ENCODE data around the gene GGTA1.

The GGTA1 gene

GRCh38 chr9:121452085-121452484 is 47.6 kb downstream of the GGTA1 start:
- Histone ChIP-seq H3K4me3 (ENCODE audit: insufficient read depth, low read length, poor library complexity, severe bottlenecking) (no peak overlapping the region), H3K9ac (ENCODE audit: low read length) (no peak overlapping the region), H3K4me2 (ENCODE audit: low read depth, low read length, poor library complexity, severe bottlenecking) (no peak overlapping the region), H3K79me2 (ENCODE audit: insufficient read depth, low read length) (no peaks in the 10 kb centered on the region), H3K9me2 (replicated peaks; ENCODE audit: insufficient read depth, low read length) (no peaks in the 10 kb centered on the region), H3K27ac (ENCODE audit: low read depth, low read length) (no peak overlapping the region), H3K27me3 (ENCODE audit: low read length) (no peaks in the 10 kb centered on the region), H3K36me3 (ENCODE audit: low read length) (no peaks in the 10 kb centered on the region), H3K9me3 (ENCODE audit: insufficient read depth, low read length) (no peaks in the 10 kb centered on the region), H4K20me1 (ENCODE audit: low read depth, low read length) (no peaks in the 10 kb centered on the region), H2AFZ (ENCODE audit: low read depth, low read length, severe bottlenecking) (no peak overlapping the region), H3F3A (ENCODE audit: insufficient read depth) (no peaks in the 10 kb centered on the region)
- TF ChIP-seq CTCF (IDR thresholded peaks at IDR 0.05; ENCODE audit: insufficient read depth, low read length, poor library complexity, severe bottlenecking) (no peak), EZH2phosphoT487 (conservative IDR thresholded peaks at IDR 0.05; ENCODE audit: low read length) (no peak)

DNA sequence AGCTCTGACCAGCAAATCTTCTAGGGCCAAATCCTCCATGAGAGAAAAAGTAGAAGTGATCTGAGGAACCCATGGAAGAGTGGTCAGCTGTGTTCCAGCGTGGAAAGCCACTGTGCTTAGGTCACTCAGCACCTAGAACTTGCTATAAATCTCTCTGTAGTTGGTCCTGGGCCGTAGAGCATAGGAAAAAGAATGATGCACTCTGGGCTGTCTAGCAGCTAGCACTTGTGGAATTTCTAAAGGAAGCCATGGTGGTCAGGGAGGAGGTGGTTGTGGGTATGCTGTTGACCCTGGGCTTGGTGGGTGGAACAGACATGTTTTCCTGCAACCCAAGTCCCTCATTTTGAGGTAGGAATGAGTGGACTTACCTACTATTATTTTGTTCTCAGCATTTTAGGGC is 48.1 kb downstream of the GGTA1 start:
- Histone ChIP-seq H3K9me3 (ENCODE audit: insufficient read depth, low read length) (no peaks in the 10 kb centered on the region), H3K4me2 (ENCODE audit: low read depth, low read length, poor library complexity, severe bottlenecking) (no peak overlapping the region), H3K27me3 (ENCODE audit: low read length) (no peaks in the 10 kb centered on the region)

DNA sequence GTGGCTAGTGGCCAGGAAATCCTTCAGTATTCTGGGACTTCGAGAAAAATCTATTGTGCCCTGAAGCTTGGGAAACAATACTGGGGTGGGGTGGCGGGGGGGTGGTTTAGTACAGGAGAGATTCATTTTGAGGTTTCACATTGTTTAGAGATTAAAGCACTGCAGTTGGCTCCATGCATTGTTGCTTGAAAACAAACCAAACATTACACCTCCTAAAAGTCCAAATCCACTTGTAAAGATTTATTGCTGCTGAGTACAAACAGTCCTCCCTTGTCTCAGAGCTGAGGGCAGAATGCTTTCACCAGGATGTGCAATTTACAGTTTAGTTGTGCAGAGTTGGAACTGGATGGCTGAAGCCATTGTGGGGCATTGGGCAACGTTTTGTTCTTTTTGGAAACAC is 49.4 kb downstream of the GGTA1 start:
- H3K9ac ChIP-seq (ENCODE audit: low read length): no peak overlapping the region
- no peak overlapping the region for H3K27ac ChIP-seq (ENCODE audit: low read depth, low read length)
- no peaks in the 10 kb centered on the region for H3K36me3 ChIP-seq (ENCODE audit: low read length)
- no peak overlapping the region for H3K4me2 ChIP-seq (ENCODE audit: low read depth, low read length, poor library complexity, severe bottlenecking)
- H3K9me3 ChIP-seq (ENCODE audit: insufficient read depth, low read length): no peaks in the 10 kb centered on the region
- H2AFZ ChIP-seq (ENCODE audit: low read depth, low read length, severe bottlenecking): no peak overlapping the region
- no peaks in the 10 kb centered on the region for H3F3A ChIP-seq (ENCODE audit: insufficient read depth)
- no peaks in the 10 kb centered on the region for H4K20me1 ChIP-seq (ENCODE audit: low read depth, low read length)
- no peak overlapping the region for H3K4me3 ChIP-seq (ENCODE audit: insufficient read depth, low read length, poor library complexity, severe bottlenecking)
- no peaks in the 10 kb centered on the region for H3K27me3 ChIP-seq (ENCODE audit: low read length)
- TF ChIP-seq EZH2phosphoT487 (conservative IDR thresholded peaks at IDR 0.05; ENCODE audit: low read length): no peak
- no peak for TF ChIP-seq CTCF (IDR thresholded peaks at IDR 0.05; ENCODE audit: insufficient read depth, low read length, poor library complexity, severe bottlenecking)
- H3K9me2 ChIP-seq (replicated peaks; ENCODE audit: insufficient read depth, low read length): no peaks in the 10 kb centered on the region
- no peaks in the 10 kb centered on the region for H3K79me2 ChIP-seq (ENCODE audit: insufficient read depth, low read length)

More for the DNA sequence above, 48.1 kb downstream of the GGTA1 start:
- Histone ChIP-seq H3F3A (ENCODE audit: insufficient read depth) (no peaks in the 10 kb centered on the region), H2AFZ (ENCODE audit: low read depth, low read length, severe bottlenecking) (no peak overlapping the region), H3K79me2 (ENCODE audit: insufficient read depth, low read length) (no peaks in the 10 kb centered on the region), H3K9me2 (replicated peaks; ENCODE audit: insufficient read depth, low read length) (no peaks in the 10 kb centered on the region), H3K36me3 (ENCODE audit: low read length) (no peaks in the 10 kb centered on the region), H4K20me1 (ENCODE audit: low read depth, low read length) (no peaks in the 10 kb centered on the region), H3K4me3 (ENCODE audit: insufficient read depth, low read length, poor library complexity, severe bottlenecking) (no peak overlapping the region), H3K9ac (ENCODE audit: low read length) (no peak overlapping the region), H3K27ac (ENCODE audit: low read depth, low read length) (no peak overlapping the region)
- no peak for TF ChIP-seq EZH2phosphoT487 (conservative IDR thresholded peaks at IDR 0.05; ENCODE audit: low read length)
- no peak for TF ChIP-seq CTCF (IDR thresholded peaks at IDR 0.05; ENCODE audit: insufficient read depth, low read length, poor library complexity, severe bottlenecking)
